ENCODE results near the gene DOP1A.
A peak's percentile ranks its signal among the peaks of the same experiment; 100 is the strongest.

GRCh38 chr6:83065511-83066192 is 1.8 kb upstream of the DOP1A start, which contains the start of gene UBE3D:
- TF ChIP-seq POLR2A (IDR thresholded peaks at IDR 0.05) (peak in 2 of 3 donors; percentile 56 to 62), CTCF (IDR thresholded peaks at IDR 0.05) (peak; percentile 92 to 100 (median 98))

All from body of pancreas (tissue), 4 donors.